Measurements from ENCODE around the gene SYTL3. TPM values are rescaled to one million over a fixed set of nuclear protein-coding genes. Genes with fewer than 3 reads are reported as not detected.

The SYTL3 gene
- total RNA-seq, 1 donor from 2014 or later, result 6.0 TPM

DNA sequence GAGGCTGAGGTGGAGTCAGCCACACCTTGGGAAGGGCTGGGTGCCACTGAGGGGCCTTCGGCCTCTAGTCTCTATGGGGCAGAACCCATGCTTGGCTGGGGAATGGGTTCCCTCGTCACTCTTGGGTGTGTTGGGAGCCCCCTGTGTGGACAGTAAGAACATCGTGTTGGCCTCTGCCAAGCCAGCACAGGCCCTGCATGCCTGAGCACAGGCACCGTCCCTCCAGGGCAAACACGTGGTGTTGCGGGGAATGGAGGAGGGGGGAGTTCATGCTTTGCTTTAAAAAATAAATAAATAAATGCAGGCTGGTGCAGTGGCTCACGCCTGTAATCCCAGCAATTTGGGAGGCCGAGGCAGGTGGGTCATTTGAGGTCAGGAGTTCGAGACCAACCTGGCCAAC, 106.3 kb downstream of the SYTL3 start:
- ATAC-seq (ENCODE audit: low read depth) (no peak), DNase-seq (no peak)
- H3K9me3 Mint-ChIP-seq, result no peaks in the 10 kb centered on the region
- peaks cover 7% of the 10 kb centered on the region for H3K4me1 Mint-ChIP-seq
- H3K36me3 Mint-ChIP-seq (ENCODE audit: low read depth), result no peaks in the 10 kb centered on the region
- no peak overlapping the region for H3K27ac Mint-ChIP-seq
- no peak overlapping the region for H3K4me3 Mint-ChIP-seq
- TF ChIP-seq, protein P1, sequence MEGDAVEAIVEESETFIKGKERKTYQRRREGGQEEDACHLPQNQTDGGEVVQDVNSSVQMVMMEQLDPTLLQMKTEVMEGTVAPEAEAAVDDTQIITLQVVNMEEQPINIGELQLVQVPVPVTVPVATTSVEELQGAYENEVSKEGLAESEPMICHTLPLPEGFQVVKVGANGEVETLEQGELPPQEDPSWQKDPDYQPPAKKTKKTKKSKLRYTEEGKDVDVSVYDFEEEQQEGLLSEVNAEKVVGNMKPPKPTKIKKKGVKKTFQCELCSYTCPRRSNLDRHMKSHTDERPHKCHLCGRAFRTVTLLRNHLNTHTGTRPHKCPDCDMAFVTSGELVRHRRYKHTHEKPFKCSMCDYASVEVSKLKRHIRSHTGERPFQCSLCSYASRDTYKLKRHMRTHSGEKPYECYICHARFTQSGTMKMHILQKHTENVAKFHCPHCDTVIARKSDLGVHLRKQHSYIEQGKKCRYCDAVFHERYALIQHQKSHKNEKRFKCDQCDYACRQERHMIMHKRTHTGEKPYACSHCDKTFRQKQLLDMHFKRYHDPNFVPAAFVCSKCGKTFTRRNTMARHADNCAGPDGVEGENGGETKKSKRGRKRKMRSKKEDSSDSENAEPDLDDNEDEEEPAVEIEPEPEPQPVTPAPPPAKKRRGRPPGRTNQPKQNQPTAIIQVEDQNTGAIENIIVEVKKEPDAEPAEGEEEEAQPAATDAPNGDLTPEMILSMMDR (IDR thresholded peaks at IDR 0.05), result no peak
- no peaks in the 10 kb centered on the region for H3K27me3 Mint-ChIP-seq
- intact Hi-C loops (cut with micrococcal nuclease), result no loop called here
- ChIA-PET CTCF (interaction anchor here (0.6 to 1.2 kb wide), 2 partner anchors 10 to 36 kb away, joined by 3 to 5 read pairs; no protein-coding TSS in a partner anchor), POLR2A (no interaction called here)

DNA sequence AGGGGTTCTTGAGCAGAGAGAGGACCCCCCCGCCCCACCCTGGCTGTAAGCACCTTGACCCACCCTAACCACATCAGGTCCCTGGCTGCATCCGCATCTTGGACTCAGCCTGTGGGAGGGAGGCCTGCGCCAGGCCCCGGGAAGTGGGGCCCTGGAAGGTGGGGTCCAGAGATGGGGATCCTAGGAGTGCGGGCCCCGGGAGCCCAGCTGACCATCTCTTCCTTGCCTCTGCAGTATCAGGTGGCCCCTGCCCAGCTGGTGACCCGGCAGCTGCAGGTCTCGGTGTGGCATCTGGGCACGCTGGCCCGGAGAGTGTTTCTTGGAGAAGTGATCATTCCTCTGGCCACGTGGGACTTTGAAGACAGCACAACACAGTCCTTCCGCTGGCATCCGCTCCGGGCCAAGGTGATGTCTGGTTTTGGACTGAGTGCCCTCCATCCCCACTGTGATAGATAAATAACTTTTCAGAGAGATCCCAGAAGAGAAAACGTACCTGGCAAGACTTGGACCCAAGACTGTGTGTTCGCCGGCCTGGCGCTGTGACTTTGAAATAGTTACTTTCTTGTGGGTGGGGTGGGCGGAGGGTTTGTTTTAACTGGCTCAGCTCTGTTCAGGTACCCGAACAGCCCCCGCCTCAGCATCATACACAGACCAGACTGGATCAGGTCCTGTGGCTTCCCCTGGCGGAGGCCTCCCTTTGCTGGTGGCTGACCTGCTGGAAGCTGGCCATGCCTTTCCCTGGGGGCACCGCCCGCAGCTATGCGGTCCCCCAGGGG, 107.3 kb downstream of the SYTL3 start:
- Mint-ChIP-seq H3K36me3 (ENCODE audit: low read depth) (no peaks in the 10 kb centered on the region), H3K4me3 (no peak overlapping the region), H3K27ac (no peak overlapping the region), H3K9me3 (no peaks in the 10 kb centered on the region), H3K27me3 (no peaks in the 10 kb centered on the region), H3K4me1 (peaks cover 7% of the 10 kb centered on the region)
- ChIA-PET POLR2A (no interaction called here), CTCF (no interaction called here)
- no peak for DNase-seq
- ATAC-seq (ENCODE audit: low read depth), result no peak
- TF ChIP-seq, protein P1 (IDR thresholded peaks at IDR 0.05), result no peak
- intact Hi-C loops (cut with micrococcal nuclease), result no loop called here

DNA sequence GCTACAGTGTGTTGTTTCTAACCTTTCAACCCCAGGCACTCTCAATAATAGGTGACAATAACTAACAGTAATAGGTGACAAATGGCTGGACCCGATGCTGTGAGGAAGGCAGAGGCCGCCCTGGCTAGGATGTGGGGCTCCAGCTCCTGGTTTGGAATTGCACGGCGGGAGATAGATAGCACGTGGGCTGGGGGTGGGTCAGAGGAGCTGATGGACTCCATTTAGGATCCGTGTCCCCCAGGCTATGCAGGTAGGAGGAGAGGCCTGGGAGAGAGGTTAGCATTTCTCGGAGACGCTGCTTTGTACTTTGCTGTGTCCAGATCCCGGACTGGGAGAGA, 107.9 kb downstream of the SYTL3 start:
- intact Hi-C loops (cut with micrococcal nuclease), result no loop called here
- Mint-ChIP-seq H3K36me3 (ENCODE audit: low read depth) (peaks cover 4% of the 10 kb centered on the region), H3K27me3 (no peaks in the 10 kb centered on the region), H3K9me3 (no peaks in the 10 kb centered on the region), H3K4me1 (peaks cover 3% of the 10 kb centered on the region), H3K27ac (no peak overlapping the region), H3K4me3 (no peak overlapping the region)
- DNase-seq (no peak), ATAC-seq (ENCODE audit: low read depth) (no peak)
- TF ChIP-seq, protein P1 (IDR thresholded peaks at IDR 0.05), result no peak
- ChIA-PET CTCF (no interaction called here), POLR2A (interaction anchor here (0.7 to 1.8 kb wide), 3 partner anchors 15 to 121 kb away, joined by 3 to 5 read pairs (median 3); no protein-coding TSS in a partner anchor)

DNA sequence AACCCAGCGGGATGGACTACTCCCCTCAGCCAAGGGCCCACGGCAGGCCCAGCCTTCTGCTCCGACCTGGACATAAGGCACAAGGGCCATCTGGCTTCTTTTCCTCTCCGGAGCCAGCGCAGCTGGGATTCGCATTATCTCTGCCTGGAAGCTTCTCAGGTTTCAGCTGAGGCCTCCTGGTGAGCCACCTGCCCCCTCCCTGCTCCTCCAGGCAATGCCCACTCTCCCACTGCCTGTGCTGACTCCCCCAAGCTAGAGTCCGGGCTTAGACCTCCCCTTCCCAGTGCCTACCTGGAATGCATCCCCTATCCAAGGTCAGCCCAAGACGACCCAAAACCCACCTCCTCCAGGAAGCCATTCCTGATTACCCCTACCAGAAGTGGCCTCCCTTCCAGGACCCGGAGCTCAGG, 108.6 kb downstream of the SYTL3 start:
- ATAC-seq (ENCODE audit: low read depth), result no peak
- Mint-ChIP-seq H3K27ac (no peak overlapping the region), H3K4me3 (no peak overlapping the region), H3K4me1 (no peaks in the 10 kb centered on the region), H3K9me3 (no peaks in the 10 kb centered on the region), H3K27me3 (no peaks in the 10 kb centered on the region), H3K36me3 (ENCODE audit: low read depth) (peaks cover 9% of the 10 kb centered on the region)
- TF ChIP-seq, protein P1 (IDR thresholded peaks at IDR 0.05), result no peak
- POLR2A ChIA-PET, result interaction anchor here (0.7 to 1.8 kb wide), 4 partner anchors 16 to 238 kb away, joined by 3 to 5 read pairs (median 3); no protein-coding TSS in a partner anchor
- CTCF ChIA-PET, result no interaction called here
- intact Hi-C loops (cut with micrococcal nuclease), result no loop called here
- no peak for DNase-seq

DNA sequence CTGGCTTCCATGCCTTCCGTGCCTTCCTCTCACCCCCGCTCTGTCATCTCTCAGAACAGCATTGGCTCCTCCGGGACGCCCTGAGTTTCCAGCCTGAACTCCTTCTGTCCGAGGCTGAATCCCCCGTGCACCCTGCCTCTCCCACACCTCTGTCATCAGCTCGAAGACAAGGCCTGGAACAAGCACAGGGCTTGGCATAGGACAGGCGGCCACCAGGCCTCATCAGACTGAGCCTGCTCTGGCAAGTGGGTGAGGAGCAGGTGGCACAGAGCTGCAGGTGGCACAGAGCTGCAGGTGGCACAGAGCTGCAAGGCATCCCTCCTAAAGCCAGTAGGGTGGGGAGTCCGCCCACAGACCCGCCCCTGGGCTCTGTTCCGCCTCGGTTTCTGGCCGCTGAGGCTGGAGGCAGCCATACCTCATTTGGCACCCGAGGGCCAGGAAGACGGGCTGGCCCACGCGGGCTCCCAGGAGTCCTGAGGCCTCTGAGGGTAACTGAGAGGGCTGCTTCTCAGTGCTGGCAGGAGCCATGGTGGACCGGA, 109.2 kb downstream of the SYTL3 start:
- Mint-ChIP-seq H3K36me3 (ENCODE audit: low read depth) (peaks cover 14% of the 10 kb centered on the region), H3K4me1 (no peaks in the 10 kb centered on the region), H3K27me3 (no peaks in the 10 kb centered on the region), H3K27ac (no peak overlapping the region), H3K9me3 (no peaks in the 10 kb centered on the region), H3K4me3 (no peak overlapping the region)
- ATAC-seq (ENCODE audit: low read depth) (no peak), DNase-seq (no peak)
- TF ChIP-seq, protein P1 (IDR thresholded peaks at IDR 0.05), result no peak
- intact Hi-C loops (cut with micrococcal nuclease), result no loop called here
- POLR2A ChIA-PET, result interaction anchor here (0.7 to 1.8 kb wide), 3 partner anchors 17 to 238 kb away, joined by 3 to 5 read pairs (median 3); no protein-coding TSS in a partner anchor
- CTCF ChIA-PET, result no interaction called here

All from activated B cell treated with CpG ODN at 0.5 μM for 24 hours (primary cell).